ENCODE data around the gene MBOAT2. TPM values are rescaled to one million over a fixed set of nuclear protein-coding genes. Genes with fewer than 3 reads are reported as not detected.
A peak's percentile ranks its signal among the peaks of the same experiment; 100 is the strongest.

Gene MBOAT2
- total and polyA plus RNA-seq, 2 experiments from 2014 or later: 38.2 to 58.3 TPM

- Histone ChIP-seq H3K27ac (no peak overlapping the region), H3K4me1 (ENCODE audit: low read depth) (no peaks in the 10 kb centered on the region), H3K9me3 (ENCODE audit: low read depth) (no peaks in the 10 kb centered on the region), H3K27me3 (no peaks in the 10 kb centered on the region), H3K4me3 (no peak overlapping the region), H3K36me3 (no peaks in the 10 kb centered on the region)
- no peak for TF ChIP-seq CTCF (IDR thresholded peaks at IDR 0.05; ENCODE audit: low read depth, low read length)
- DNase-seq (ENCODE audit: low read depth in 1 of 2, low spot score in 1 of 2): peak in 1 of 2 donors; percentile 25
Observed at GRCh38 chr2:8966123-8966908, 37.2 kb downstream of the MBOAT2 start.

DNA sequence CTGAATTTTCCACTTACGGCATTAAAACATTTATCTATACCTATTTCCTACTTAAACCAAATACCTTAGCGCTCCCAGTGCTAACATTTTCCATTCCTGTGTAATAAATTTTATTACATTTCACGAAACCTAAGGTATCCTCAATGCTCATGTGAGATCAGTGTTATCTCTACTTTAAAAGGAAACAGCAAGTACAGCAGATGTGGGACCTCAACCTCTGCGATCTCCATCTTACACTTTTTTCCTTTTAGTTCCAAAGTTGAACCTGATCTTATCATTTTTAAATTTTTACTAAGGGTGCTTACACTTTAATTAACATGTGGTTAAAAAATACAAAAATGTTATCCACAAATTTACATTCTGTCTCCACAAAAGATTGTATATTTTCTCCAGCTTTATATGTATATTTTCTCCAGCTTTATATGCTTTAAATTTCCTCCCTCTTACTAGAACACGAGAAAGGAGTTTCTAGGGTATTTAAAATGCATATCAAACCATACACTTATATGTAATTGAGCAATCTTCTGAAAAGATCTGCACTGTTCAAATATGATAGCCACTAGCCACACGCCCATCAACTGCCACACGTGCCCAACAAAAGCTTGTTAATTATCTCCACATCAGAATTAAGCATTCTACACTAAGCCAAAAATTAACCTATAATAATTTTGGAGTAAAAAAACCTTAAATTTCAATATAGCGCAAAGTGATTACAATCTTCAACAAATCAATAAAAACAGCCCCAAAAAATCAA, 38.1 kb downstream of the MBOAT2 start:
- Histone ChIP-seq H3K4me1 (ENCODE audit: low read depth) (no peaks in the 10 kb centered on the region), H3K27ac (no peak overlapping the region), H3K9me3 (ENCODE audit: low read depth) (no peaks in the 10 kb centered on the region), H3K4me3 (no peak overlapping the region), H3K36me3 (no peaks in the 10 kb centered on the region), H3K27me3 (no peaks in the 10 kb centered on the region)
- no peak for DNase-seq (ENCODE audit: low read depth in 1 of 2, low spot score in 1 of 2)
- no peak for TF ChIP-seq CTCF (IDR thresholded peaks at IDR 0.05; ENCODE audit: low read depth, low read length)

DNA sequence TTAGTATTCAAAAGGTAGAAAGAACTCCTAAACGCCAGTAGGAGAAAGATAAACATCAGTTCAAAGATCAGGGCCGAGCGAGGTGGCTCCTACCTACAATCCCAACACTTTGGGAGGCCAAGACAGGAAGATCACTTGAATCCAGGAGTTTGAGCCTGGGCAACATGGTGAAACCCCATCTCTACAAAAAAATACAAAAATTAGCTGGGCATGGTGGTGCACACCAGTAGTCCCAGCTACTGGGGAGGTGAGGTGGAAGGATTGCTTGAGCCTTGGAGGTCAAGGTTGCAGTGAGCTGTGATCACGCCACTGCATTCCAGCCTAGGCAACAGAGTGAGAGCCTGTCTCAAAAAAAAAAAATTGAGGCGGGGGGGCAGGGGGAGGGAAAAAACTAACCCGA, 40.6 kb downstream of the MBOAT2 start:
- H3K27me3 ChIP-seq: no peaks in the 10 kb centered on the region
- H3K27ac ChIP-seq: no peak overlapping the region
- no peak for DNase-seq (ENCODE audit: low read depth in 1 of 2, low spot score in 1 of 2)
- H3K4me3 ChIP-seq: no peak overlapping the region
- no peaks in the 10 kb centered on the region for H3K36me3 ChIP-seq
- H3K9me3 ChIP-seq (ENCODE audit: low read depth): no peaks in the 10 kb centered on the region
- no peaks in the 10 kb centered on the region for H3K4me1 ChIP-seq (ENCODE audit: low read depth)
- TF ChIP-seq CTCF (IDR thresholded peaks at IDR 0.05; ENCODE audit: low read depth, low read length): no peak

- H3K4me3 ChIP-seq: no peak overlapping the region
- H3K9me3 ChIP-seq (ENCODE audit: low read depth): no peaks in the 10 kb centered on the region
- TF ChIP-seq CTCF (IDR thresholded peaks at IDR 0.05; ENCODE audit: low read depth, low read length): no peak
- H3K4me1 ChIP-seq (ENCODE audit: low read depth): no peaks in the 10 kb centered on the region
- H3K36me3 ChIP-seq: no peaks in the 10 kb centered on the region
- H3K27me3 ChIP-seq: no peaks in the 10 kb centered on the region
- no peak overlapping the region for H3K27ac ChIP-seq
- no peak for DNase-seq (ENCODE audit: low read depth in 1 of 2, low spot score in 1 of 2)
Observed at GRCh38 chr2:8957628-8958027, 45.9 kb downstream of the MBOAT2 start.

DNA sequence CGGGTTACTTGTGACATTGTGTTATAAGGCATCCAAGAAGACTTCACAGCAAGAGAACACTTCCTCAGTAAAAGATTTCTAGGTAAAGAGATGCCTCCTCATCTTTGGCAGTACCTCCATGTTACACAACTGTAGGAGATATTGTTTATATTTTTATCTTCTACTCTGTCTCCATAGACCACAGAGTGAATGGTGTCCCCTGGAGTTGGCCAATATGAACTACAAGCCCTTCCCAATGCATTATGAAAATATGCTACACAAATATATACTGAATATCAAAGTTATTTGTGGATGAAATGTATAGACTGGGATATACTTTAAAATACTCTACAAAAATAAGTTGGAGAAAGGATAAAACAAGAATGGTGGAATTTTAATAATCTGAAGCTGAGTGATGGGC, 46.7 kb downstream of the MBOAT2 start:
- no peaks in the 10 kb centered on the region for H3K9me3 ChIP-seq (ENCODE audit: low read depth)
- peak in 1 of 2 donors; percentile 8 for DNase-seq (ENCODE audit: low read depth in 1 of 2, low spot score in 1 of 2)
- H3K4me3 ChIP-seq: no peak overlapping the region
- no peaks in the 10 kb centered on the region for H3K4me1 ChIP-seq (ENCODE audit: low read depth)
- TF ChIP-seq CTCF (IDR thresholded peaks at IDR 0.05; ENCODE audit: low read depth, low read length): peak; percentile 28
- H3K27ac ChIP-seq: no peak overlapping the region
- no peaks in the 10 kb centered on the region for H3K36me3 ChIP-seq
- no peaks in the 10 kb centered on the region for H3K27me3 ChIP-seq

All from cardiac muscle cell (in vitro differentiated cells and primary cell).